Stimulated activated CD4-positive, alpha-beta T cell treated with anti-CD3 and anti-CD28 coated beads, Interleukin-4, amount 100 ng/mL, for 48 hours (primary cell): ENCODE data around the gene GSTT2B.
"Not testable (repeated sequence)": the region's sequence is repeated elsewhere in the genome, so short reads cannot be mapped to it uniquely, and the experiment has no call there.

Source experiments
- DNase-seq, 2 donors: peaks; one replicate each; pipeline ENCODE4 v3.0.0-alpha.2; 2020; ENCODE audit warnings: low read depth in 2 of 2

The GSTT2B gene, protein sequence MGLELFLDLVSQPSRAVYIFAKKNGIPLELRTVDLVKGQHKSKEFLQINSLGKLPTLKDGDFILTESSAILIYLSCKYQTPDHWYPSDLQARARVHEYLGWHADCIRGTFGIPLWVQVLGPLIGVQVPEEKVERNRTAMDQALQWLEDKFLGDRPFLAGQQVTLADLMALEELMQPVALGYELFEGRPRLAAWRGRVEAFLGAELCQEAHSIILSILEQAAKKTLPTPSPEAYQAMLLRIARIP

GRCh38 chr22:23961084-23961771 is at the start of gene GSTT2B:
Gene GSTT2B, minus strand, starts transcription at chr22:23961195. Its CDS starts 64 bp downstream, at chr22:23961131.
- not testable (repeated sequence) for DNase-seq

- DNase-seq, result no peak
Observed at GRCh38 chr22:24010018-24010391, 49.0 kb upstream of the GSTT2B start.

GRCh38 chr22:24009227-24010017 is 48.4 kb upstream of the GSTT2B start:
- no peak for DNase-seq

GRCh38 chr22:24008381-24009226 is 47.6 kb upstream of the GSTT2B start:
- no peak for DNase-seq

DNA sequence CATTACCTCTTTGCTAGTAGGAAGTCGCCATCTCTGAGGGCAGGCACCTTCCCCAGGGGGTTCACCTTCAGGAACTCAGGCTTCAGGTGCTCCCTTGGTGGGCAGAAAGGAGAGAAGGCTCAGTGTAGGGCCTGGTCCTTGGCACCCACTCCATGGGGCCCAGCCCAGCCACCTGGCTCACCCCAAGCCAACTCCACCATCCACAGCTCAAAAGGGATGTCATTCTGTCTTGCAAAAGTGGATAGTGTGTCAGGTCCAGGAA is 47.0 kb upstream of the GSTT2B start:
- no peak for DNase-seq

GRCh38 chr22:24007253-24008021 is 46.4 kb upstream of the GSTT2B start:
- DNase-seq, result no peak

GRCh38 chr22:24006914-24007214 is 45.9 kb upstream of the GSTT2B start:
- DNase-seq, result no peak

DNA sequence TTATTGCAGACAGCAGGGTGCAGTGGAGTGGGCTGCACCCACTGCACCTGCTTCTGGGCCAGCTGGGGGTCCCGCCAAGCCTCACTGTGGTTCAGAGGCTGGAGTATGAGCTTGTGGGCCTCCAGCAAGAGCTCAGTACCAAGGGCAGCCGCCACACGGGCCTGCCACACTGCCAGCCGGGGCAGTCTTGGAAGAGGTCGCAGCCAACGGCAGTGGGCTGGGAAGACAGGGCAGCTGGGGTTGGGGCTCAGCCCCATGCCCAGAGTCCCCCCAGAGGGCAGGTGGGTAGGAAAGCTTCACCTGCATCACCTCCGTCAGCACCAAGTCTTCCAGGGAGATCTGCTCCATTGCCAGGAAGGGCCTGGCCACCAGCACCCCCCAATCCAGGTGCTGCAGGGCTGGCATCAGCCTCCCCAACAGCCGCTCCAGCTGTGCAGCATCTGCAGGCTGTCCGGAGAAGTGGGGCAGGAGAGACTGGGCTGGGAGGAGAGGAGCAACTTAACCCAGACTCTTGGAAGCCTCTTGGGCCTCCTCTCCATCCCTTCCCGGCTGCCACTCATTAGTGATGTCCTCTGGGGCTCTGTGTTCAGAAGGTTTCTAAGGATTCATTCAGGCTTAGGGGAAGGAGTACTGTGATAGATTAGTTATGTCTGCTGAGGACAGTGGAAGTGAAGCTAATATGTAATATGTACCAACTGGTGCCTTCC is 45.4 kb upstream of the GSTT2B start:
- no peak for DNase-seq

- DNase-seq, result no peak
Observed at GRCh38 chr22:24005201-24005600, 44.2 kb upstream of the GSTT2B start, which contains the start of gene GSTT4. Gene GSTT4, minus strand, starts transcription at chr22:24005453. Its CDS starts 97 bp downstream, at chr22:24005356.

- DNase-seq, result no peak
Observed at GRCh38 chr22:24003887-24004286, 42.9 kb upstream of the GSTT2B start.

DNA sequence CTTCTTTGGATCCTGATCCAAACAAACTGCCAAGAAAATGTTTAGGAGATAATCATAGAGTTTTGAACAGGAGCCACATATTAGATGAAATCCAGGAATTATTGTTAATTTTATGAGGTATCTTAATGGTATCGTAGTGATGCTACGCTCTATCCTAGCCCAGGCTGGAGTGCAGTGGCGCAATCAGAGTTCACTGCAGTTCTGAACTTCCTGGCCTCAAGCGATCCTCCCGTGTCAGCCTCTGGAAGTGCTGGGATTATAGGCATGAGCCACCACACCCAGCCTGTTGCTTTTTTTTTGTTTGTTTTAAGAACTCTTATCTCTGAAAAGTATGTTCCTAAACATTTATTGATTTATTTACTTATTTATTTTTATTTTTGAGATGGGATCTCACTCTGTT is 41.9 kb upstream of the GSTT2B start:
- DNase-seq, result no peak

DNA sequence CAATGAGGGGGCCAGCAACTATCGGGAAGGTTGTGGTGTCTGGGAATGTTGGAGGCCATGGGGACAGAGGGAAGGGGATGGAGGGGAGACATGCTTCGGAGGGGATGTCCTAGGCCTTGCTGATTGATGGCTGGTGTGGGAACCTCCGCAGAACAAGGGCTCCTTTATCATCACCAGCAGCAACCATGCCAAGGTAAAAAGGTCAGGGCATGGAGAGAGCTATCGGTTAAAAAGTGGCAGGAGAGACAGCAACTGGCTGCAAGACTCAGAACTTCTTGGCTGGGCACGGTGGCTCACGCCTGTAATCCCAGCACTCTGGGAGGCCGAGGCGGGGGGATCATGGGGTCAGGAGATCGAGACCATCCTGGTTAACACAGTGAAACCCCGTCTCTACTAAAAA is 41.3 kb upstream of the GSTT2B start:
- DNase-seq, result no peak

DNA sequence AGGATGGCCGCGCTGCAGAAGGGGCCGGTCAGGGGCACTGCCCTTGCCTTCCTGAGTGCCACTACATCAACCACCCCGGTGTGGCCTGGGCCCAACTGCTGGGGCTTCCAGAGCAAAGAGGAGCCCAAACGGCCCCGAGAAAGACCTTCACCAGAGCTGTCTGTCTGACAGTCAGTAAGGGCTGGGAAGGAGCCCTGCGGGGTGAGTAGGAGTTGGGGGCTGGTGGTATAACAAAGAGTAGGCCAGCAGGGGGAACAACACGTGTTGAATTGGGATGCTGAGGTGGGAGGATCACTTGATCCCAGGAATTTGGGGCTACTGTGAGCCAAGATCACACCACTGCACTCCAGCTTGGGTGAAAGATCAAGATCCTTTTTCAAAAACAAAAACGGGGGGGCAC is 40.3 kb upstream of the GSTT2B start:
- no peak for DNase-seq

- DNase-seq, result not testable (repeated sequence)
Observed at GRCh38 chr22:23999779-24000178, 38.8 kb upstream of the GSTT2B start.

GRCh38 chr22:23997092-23997491 is 36.1 kb upstream of the GSTT2B start:
- no peak for DNase-seq

DNA sequence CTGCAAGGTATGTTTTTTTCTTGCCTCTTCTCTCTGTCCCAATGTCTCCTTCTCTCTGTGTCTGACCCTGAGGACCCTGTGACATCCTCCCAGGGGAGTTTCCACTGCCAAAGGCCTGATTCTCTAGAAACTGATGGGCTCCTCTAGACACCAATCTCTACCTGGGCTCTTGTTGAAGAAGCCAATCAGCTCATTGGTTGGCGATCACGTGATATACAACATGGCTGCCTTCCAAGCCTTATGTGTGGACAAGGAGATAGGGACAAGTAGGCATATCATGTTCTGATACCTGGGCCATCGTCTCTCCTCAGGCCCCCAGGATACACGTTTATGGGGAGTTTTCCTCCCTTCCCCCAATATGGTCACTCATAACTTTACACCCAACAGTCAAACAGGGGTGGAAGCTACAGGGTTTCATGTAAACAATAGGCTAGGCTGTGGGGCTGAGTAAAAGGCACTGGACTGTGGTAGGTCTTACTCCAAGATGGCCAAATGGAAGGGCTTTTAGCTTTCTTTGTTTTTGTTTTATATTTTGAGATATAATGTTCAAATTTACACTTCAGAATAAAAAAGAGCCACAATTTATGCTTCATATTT is 32.7 kb upstream of the GSTT2B start:
- not testable (repeated sequence) for DNase-seq

DNA sequence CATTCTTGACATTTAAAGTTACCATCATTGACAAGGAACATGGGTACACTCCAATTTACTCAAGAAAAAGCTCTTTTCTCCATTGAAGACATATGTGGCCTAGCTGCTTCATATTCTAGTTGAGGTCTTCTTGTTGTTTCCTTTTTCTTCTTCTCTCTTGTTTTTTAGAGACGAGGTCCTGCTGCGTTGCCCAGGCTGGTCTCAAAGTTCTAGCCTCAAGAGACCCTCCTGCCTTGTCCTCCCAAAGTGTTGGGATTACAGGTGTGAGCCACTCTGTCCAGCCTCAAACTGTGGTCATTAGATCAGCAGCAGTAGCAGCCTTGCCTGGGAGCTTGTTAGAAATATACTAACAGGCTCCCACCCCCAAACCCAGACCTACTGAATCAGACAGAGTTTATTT is 32.1 kb upstream of the GSTT2B start:
- DNase-seq, result not testable (repeated sequence)

- DNase-seq, result not testable (repeated sequence)
Observed at GRCh38 chr22:23989583-23990244, 28.7 kb upstream of the GSTT2B start.

- not testable (repeated sequence) for DNase-seq
Observed at GRCh38 chr22:23986538-23987178, 25.7 kb upstream of the GSTT2B start.
